Right lung (tissue), 5 donors: ENCODE measurements around the gene ANKRD24. TPM values are rescaled to one million over a fixed set of nuclear protein-coding genes. Genes with fewer than 3 reads are reported as not detected.
"Not testable (repeated sequence)": the region's sequence is repeated elsewhere in the genome, so short reads cannot be mapped to it uniquely, and the experiment has no call there.

ENCODE experiments used
- DNase-seq, 2 donors: peaks; one replicate each; pipeline ENCODE4 v3.0.0-alpha.2; 2013
- polyA plus RNA-seq, 5 donors: library from polyadenylated mRNA; unstranded; fragments of 120-200 nt; gene quantifications; one replicate each; pipeline versions ENCODE4 v1.2.1 to v1.2.3, GENCODE V29; 2013; ENCODE audit warnings: inconsistent platforms in 1 of 5, low replicate concordance in 1 of 5; ENCODE audit not compliant: insufficient read length in 5 of 5, insufficient read depth in 1 of 5

Gene ANKRD24
- polyA plus RNA-seq, 5 donors, result 0.73 to 3.1 (median 1.1) TPM

DNA sequence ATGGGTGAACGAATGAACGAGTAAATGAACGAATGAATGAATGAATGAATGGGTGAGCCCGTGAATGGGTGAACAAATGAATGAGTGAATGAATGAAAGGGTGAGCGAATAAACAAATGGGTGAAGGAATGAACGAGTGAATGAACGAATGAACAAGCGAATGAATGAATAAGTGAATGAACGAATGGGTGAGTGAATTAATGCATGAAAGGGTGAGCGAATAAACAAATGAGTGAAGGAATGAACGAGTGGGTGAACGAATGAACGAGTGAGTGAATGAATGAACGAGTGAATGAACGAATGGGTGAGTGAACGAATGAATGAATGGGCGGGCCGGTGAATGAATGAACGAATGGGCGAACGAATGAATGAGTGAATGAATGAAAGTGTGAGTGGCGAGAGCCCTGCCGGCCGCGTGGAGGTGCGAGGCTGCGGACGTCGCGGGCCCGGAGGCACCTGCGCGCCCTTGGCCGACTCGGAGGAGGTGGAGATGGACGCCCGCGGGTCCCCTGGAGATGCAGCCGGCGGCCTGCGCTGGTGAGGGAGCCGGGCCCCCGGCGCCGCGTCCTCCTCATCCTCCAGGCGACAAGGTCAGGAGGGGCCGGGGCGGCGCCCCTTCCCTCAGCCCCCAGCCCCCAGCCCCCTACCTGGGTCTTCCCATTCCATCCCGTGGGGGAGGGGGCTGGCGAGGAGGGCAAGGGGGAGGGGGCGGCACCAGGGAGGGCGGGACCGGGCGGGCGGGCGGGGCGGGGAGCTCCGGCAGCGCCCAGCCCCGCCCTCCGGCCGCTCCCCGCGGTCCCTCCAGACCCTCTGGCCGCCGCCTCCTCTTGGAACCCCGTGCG lies 15.4 kb downstream of the ANKRD24 start:
- DNase-seq, result no peak

GRCh38 chr19:4198467-4199126 lies 16.1 kb downstream of the ANKRD24 start:
- DNase-seq, result no peak

DNA sequence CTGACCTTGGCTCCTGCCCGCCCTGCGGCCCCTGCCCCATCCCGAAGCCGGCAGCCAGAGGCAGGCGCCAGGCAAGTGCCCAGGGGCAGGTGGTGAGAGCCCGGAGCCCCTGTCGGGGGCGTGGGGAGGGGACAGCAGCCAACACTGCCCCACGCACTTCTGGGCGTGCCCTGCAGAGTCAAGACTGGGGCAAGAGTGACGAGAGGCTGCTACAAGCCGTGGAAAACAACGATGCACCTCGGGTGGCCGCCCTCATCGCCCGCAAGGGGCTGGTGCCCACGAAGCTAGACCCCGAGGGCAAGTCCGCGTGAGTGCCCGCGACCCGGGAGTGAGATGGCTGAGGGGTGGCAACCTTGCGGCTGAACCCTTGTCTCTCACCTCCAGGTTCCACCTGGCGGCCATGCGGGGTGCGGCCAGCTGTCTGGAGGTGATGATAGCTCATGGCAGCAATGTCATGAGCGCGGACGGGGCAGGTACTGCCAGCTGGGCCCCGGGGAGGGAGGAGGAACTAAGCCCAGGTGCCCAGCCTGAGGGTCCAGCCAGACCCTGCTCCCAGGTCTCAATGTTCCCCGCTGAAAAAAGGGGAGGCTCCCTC lies 17.3 kb downstream of the ANKRD24 start:
- no peak for DNase-seq

DNA sequence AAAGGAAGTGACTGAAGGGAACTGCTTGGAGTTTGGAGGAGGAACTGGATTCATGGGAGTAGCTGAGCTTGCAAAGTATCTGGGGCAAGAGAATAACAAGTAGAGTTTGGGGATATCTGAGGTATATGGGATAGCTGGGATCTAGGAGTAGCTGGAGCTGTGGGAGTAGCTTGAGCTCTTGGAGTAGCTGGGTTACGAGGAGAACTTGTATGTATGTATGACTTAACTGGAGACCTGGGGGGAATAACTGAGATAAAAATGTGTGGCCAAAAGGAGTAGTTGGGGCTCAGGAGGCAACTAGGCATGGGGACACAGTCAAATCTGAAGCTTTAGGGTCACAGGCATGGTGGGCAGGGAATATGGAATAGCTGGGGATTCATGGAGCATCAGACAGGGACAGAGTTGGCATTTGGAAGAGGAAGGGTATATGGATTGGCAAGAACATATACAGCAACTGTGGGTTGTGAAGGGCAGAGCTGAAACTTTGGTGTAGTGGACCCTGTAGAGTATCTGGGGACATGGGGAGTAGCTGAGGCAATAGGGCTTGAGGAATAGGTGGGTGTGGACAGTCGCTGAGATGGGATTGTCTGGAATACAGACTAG lies 18.6 kb downstream of the ANKRD24 start:
- no peak for DNase-seq

- no peak for DNase-seq
Measured at GRCh38 chr19:4201798-4202197, 19.3 kb downstream of the ANKRD24 start.

DNA sequence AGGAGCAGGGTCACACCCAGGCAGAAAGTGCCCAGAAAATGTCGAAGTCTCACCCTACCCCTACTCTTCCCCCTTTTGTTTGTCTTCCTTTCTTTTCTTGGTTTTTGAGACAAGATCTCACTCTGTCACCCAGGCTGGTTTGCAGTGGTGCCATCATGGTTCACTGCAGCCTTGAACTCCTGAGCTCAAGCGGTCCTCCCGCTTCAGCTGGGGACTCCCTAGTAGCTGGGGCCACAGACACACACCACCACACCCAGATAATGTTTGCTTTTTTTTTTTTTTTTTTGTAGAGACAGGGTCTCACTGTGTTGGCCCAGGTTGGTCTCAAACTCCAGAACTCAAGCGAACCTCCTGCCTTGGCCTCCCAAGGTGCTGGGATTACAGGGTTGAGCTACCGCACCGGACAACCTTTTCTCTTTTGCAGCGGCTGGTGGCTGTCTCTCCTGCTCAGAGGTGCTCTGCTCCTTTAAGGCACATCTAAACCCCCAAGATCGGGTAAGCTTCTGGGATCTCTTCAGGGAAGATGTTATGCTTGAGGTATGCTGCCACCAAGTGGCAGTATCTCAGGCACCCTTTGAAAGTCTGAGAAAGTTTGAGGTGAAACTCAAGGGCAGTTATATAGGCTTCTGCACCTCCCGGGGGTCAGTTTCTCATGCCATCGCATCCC lies 24.5 kb downstream of the ANKRD24 start:
- DNase-seq, result no peak

DNA sequence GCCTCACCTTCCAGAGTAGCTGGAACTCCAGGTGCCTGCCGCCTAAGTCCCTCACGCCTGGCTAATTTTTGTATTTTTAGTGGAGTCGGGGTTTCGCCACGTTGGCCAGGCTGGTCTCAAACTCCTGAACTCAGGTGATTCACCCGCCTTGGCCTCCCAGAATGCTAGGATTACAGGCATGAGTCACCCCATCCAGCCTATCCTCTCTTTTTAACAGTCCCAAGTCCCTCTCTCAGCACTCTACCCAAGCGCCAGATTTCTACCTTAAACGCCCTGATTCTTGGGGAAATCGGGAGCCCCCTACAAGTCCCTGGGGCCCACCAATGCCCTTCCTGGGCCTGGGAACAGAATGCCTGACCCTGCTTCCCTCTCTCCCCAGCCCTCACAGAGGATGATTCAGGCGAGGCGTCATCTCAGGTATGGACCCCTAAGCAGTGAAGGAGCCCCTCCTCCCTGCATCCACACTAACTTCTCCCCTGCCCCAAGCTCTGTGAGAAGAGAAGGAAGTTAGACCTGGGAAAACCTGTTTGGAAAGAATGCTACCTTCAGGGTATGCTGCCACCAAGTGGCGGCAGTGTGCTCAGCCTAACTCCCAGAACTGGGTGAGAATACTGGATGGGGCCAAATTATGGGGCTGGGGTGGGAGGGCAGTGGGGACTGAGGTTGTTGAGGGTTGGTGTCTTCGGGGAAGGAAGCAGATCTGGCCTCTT lies 26.1 kb downstream of the ANKRD24 start:
- DNase-seq, result no peak

- DNase-seq, result no peak
Measured at GRCh38 chr19:4210166-4210731, 27.8 kb downstream of the ANKRD24 start.

DNA sequence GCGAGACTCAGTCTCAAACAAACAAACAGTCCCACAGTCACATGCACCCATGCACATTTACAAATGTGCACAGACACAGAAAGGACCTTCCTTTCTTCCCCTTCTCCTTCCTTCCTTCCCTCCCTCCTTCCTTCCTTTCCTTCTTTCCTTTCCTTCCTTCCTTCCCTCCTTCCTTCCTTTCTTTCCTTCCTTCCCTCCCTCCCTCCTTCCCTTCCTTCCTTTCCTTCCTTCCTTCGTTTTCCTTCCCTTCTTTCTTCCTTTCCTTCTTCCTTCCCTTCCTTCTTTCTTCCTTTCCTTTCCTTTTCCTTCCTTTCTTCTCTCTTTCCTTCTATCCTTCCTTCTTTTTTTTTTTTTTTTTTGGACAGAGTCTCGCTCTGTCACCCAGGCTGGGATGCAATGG lies 30.6 kb downstream of the ANKRD24 start:
- DNase-seq, result no peak

- DNase-seq, result no peak
Measured at GRCh38 chr19:4215807-4216206, 33.3 kb downstream of the ANKRD24 start.

- no peak for DNase-seq
Measured at GRCh38 chr19:4216846-4217245, 34.4 kb downstream of the ANKRD24 start.

DNA sequence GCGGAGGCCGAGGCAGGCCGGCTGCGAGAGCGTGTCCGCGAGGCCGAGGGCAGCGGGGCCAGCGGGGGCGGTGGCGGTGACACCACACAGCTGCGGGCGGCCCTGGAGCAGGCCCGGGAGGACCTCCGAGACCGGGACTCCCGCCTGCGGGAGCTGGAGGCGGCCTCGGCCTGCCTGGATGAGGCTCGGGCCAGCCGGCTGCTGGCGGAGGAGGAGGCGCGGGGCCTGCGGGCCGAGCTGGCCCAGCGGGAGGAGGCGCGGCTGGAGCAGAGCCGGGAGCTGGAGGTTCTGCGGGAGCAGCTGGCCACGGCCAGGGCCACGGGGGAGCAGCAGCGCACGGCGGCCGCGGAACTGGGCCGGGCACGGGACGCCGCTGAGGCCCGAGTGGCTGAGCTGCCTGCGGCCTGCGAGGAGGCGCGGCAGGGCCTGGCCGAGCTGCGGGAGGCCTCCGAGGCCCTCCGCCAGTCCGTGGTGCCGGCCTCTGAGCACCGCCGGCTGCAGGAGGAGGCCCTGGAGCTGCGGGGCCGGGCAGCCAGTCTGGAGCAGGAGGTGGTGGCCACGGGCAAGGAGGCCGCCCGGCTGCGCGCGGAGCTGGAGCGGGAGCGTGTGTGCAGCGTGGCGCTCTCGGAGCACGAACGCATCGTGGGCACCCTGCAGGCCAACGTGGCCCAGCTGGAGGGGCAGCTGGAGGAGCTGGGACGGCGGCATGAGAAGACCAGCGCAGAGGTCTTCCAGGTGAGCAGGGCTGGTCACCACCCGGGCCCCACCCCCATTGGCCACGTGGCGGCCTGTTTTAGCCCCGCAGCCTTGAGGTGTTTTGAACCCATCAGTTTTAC lies 35.2 kb downstream of the ANKRD24 start:
- DNase-seq, result no peak

DNA sequence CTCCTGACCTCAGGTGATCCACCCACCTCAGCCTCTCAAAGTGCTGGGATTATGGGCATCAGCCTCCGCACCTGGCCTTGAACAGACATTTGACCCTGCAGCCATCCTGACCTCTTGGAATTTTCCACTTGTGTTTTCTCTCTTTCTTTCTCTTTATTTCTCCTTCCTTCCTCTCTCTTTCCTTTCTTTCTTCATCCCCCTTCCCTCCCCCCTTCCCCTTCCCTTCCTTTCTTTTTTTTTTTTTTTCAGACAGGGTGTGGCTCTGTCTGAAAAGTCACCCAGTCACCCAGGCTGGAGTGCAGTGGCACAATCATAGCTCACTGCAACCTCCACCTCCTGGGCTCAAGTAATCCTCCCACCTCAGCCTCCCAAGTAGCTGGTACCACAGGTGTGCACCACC lies 36.0 kb downstream of the ANKRD24 start:
- DNase-seq, result not testable (repeated sequence)

DNA sequence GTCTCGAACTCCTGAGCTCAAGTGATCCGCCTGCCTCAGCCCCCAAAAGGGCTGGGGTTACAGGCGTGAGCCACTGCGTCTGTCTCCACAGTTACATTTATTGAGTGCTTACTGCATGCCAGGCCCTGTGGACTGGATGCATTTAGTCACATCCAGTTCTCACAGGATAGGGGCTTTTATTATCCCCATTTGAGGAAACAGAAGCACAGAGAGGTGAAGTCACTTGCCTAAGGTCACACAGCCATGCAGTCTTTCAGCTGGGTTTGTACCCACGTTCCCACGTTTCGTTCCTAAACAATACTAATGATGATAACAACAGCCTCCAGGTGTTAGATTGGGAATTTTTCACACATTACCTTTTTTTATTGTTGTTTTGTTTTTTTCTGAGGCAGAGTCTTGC lies 37.7 kb downstream of the ANKRD24 start:
- DNase-seq, result no peak

GRCh38 chr19:4224470-4224869 lies 42.0 kb downstream of the ANKRD24 start:
- no peak for DNase-seq

DNA sequence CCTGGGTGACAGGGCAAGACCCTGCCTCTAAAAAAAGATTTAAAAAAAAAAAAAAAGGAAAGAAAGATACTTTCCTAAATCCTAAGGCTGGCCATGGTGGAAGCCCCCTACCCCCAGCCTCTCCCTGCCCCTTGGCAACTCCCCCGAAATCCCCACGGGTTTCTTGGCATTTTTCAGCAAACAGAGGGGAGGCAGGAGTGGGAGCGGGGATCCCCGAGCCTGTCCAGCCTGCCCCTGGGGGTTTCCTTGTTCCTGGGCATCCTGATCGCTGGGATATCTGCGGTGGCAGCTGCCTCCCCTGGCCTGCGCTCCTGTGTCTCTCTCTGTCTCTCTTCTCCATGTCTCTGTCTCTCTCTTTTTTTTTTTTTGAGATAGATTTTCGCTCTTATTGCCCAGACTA lies 43.4 kb downstream of the ANKRD24 start:
- DNase-seq, result no peak

GRCh38 chr19:4227771-4228170 lies 45.3 kb downstream of the ANKRD24 start:
- DNase-seq, result no peak

GRCh38 chr19:4228765-4229178 lies 46.3 kb downstream of the ANKRD24 start:
- DNase-seq, result no peak

DNA sequence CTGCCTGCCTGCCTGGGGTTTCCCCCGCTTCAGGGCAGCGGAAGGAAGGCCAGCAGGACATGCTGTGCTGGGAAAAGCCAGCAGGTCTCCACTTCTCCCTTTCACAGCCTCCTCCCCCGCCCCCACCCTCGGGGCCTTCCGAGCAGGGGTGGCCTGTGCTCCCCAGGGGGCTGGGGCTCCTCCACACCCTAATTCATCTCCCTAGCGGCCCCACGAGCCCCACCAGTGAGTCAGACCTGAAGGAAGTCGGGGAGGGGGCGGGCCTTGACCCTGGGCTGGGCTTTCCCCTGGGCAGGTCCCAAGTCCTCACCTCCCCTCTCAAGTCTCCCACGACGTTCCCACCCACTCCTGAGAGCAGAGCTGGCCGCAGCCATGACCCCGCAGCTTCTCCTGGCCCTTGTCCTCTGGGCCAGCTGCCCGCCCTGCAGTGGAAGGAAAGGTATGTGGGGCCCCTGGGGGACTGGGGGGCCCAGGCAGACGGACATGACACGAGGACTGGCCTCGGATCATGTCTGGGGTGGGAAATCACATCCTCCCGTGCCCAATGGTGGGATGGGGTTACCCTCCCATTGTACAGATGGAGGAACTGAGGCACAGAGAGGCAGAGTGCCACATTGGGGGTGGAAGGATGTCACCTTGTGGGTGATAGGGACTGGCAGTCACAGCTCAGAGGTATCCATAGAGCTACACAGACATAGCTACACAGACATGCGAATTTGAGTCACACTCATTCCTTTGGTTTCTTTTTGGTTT lies 46.9 kb downstream of the ANKRD24 start, which contains the start of gene EBI3:
EBI3 (plus strand) TSS at position 345 of the 753 bp plus-strand sequence; CDS start at position 373, 28 bp downstream.
- no peak for DNase-seq
